A549 (cell line): Measurements from ENCODE around the gene HERC4. TPM values are rescaled to one million over a fixed set of nuclear protein-coding genes. Genes with fewer than 3 reads are reported as not detected.

Source experiments
- ATAC-seq, 2 experiments: fragments of 200-7000 bp in 1 of 2; fragments of >200 bp in 1 of 2; cut with Nextera tagmentation in 1 of 2; cut with Tn5 transposase in 1 of 2; 3 replicates each; pipeline versions ENCODE4 v1.8.0 to v1.9.1; 2018 to 2020; ENCODE audit warnings: mild to moderate bottlenecking in 1 of 2, moderate library complexity in 1 of 2
- CTCF ChIA-PET: fragments of 300-600 bp; sonication (Branson Sonifier 250); formaldehyde crosslinking; extraction: SDS; loops from one replicate; lab custom pipeline; 2021; ENCODE audit warnings: antibody characterized with exemption, inconsistent platforms; lab: Yijun Ruan, JAX
- POLR2A ChIA-PET: fragments of 350-600 bp; formaldehyde crosslinking; extraction: SDS; loops from one replicate; lab custom pipeline; 2021; ENCODE audit warnings: antibody characterized with exemption, inconsistent platforms; lab: Yijun Ruan, JAX
- DNase-seq, 2 experiments: peaks; one replicate each; pipeline versions ENCODE4 v3.0.0 to v3.0.0-alpha.2; 2011 to 2016; ENCODE audit warnings: low read depth in 1 of 2, low spot score in 1 of 2
- FAIRE-seq: peaks from 2 replicates; lab custom pipeline; 2011; peaks lifted over from hg19 to GRCh38; lab: Jason Lieb, UNC
- H3K27ac ChIP-seq, 2 experiments: fragments of >200 bp; sonication (Bioruptor Twin); formaldehyde crosslinking; 3 replicates each; pipeline ENCODE4 v1.5.1; 2016 to 2017
- H3K4me1 ChIP-seq: fragments of >200 bp; sonication (Bioruptor Twin); formaldehyde crosslinking; 3 replicates; pipeline ENCODE4 v1.6.1; 2016
- H3K4me2 ChIP-seq: fragments of >200 bp; sonication (Bioruptor Twin); formaldehyde crosslinking; 3 replicates; pipeline ENCODE4 v1.6.1; 2016
- H3K4me3 ChIP-seq: fragments of >200 bp; sonication (Bioruptor Twin); formaldehyde crosslinking; 3 replicates; pipeline ENCODE4 v1.5.1; 2016
- H3K9me3 ChIP-seq: fragments of >200 bp; sonication (Bioruptor Twin); formaldehyde crosslinking; 3 replicates; pipeline ENCODE4 v1.6.1; 2016
- BHLHE40 ChIP-seq: IDR thresholded peaks from 2 replicates; pipeline ENCODE4 v1.6.1; 2012; ENCODE audit warnings: low read depth, low read length, inconsistent platforms
- EHF ChIP-seq: fragments of 250-450 bp; sonication (Bioruptor Pico); IDR thresholded peaks from 2 replicates; pipeline ENCODE4 v1.5.0; 2020; ENCODE audit warnings: mild to moderate bottlenecking
- ELK1 ChIP-seq: fragments of 150-350 bp; IDR thresholded peaks from 2 replicates; pipeline ENCODE4 v1.6.1; 2014; ENCODE audit warnings: low read depth, mild to moderate bottlenecking, low read length
- FOSB ChIP-seq: fragments of 250-450 bp; sonication (Bioruptor Pico); IDR thresholded peaks from 2 replicates; pipeline ENCODE4 v1.5.0; 2020; ENCODE audit warnings: mild to moderate bottlenecking, moderate library complexity
- FOSL2 ChIP-seq, 2 experiments: fragments of 450-650 bp in 1 of 2; fragments of >200 bp in 1 of 2; sonication (Bioruptor Twin) in 1 of 2; formaldehyde crosslinking; IDR thresholded peaks; 2 replicates each; pipeline versions ENCODE4 v1.5.0 to v1.6.1; 2016 to 2020; ENCODE audit warnings: mild to moderate bottlenecking in 1 of 2, moderate library complexity in 1 of 2
- FOXS1 ChIP-seq: fragments of 250-450 bp; sonication (Bioruptor Pico); IDR thresholded peaks from 2 replicates; pipeline ENCODE4 v1.5.0; 2020; ENCODE audit warnings: mild to moderate bottlenecking, moderate library complexity
- GATA3 ChIP-seq: IDR thresholded peaks from 2 replicates; pipeline ENCODE4 v1.6.1; 2012; ENCODE audit warnings: borderline replicate concordance
- HES2 ChIP-seq: fragments of >200 bp; sonication (Bioruptor Twin); formaldehyde crosslinking; IDR thresholded peaks from 2 replicates; pipeline ENCODE4 v1.6.1; 2016
- HOXB13 ChIP-seq: fragments of 250-450 bp; sonication (Bioruptor Pico); IDR thresholded peaks from 2 replicates; pipeline ENCODE4 v1.5.0; 2020; ENCODE audit warnings: low read depth, mild to moderate bottlenecking, moderate library complexity
- HOXB5 ChIP-seq: fragments of 250-450 bp; sonication (Bioruptor Pico); IDR thresholded peaks from 2 replicates; pipeline ENCODE4 v1.5.0; 2020; ENCODE audit warnings: mild to moderate bottlenecking, moderate library complexity
- JUN ChIP-seq, 2 experiments: fragments of >200 bp; sonication (Bioruptor Twin); formaldehyde crosslinking; IDR thresholded peaks; 2 replicates in 1 of 2; 3 replicates in 1 of 2; pipeline ENCODE4 v1.6.1; 2016 to 2017
- JUNB ChIP-seq: fragments of >200 bp; sonication (Bioruptor Twin); formaldehyde crosslinking; IDR thresholded peaks from 2 replicates; pipeline ENCODE4 v1.6.1; 2016
- KDM5A ChIP-seq: fragments of 200-600 bp; sonication (generic); IDR thresholded peaks from 2 replicates; pipeline ENCODE4 v1.6.1; 2016; ENCODE audit warnings: antibody characterized with exemption, mild to moderate bottlenecking
- MAFK ChIP-seq: fragments of 450-650 bp; IDR thresholded peaks from 2 replicates; pipeline ENCODE4 v1.6.1; 2014; ENCODE audit not compliant: partially characterized antibody
- MYC ChIP-seq: IDR thresholded peaks from 2 replicates; pipeline ENCODE4 v1.6.1; 2012; ENCODE audit warnings: mild to moderate bottlenecking, inconsistent platforms, low read length, improper control_type of control experiment, borderline replicate concordance
- NFE2L2 ChIP-seq: fragments of 150-350 bp; conservative IDR thresholded peaks from 2 replicates; pipeline ENCODE4 v1.6.1; 2014; ENCODE audit warnings: low read length
- POLR2A ChIP-seq: IDR thresholded peaks from 2 replicates; pipeline ENCODE4 v1.6.1; 2012; ENCODE audit warnings: mild to moderate bottlenecking, low read length
- POLR2AphosphoS2 ChIP-seq: conservative IDR thresholded peaks from 2 replicates; pipeline ENCODE4 v1.6.1; 2012; ENCODE audit warnings: low read length, improper control_type of control experiment, inconsistent platforms
- RAD21 ChIP-seq, 2 experiments: fragments of >200 bp in 1 of 2; sonication (Bioruptor Twin) in 1 of 2; formaldehyde crosslinking in 1 of 2; IDR thresholded peaks in 1 of 2; conservative IDR thresholded peaks in 1 of 2; 2 replicates in 1 of 2; 3 replicates in 1 of 2; pipeline ENCODE4 v1.6.1; 2012 to 2018; ENCODE audit warnings: inconsistent platforms in 1 of 2
- RCOR1 ChIP-seq: fragments of 150-350 bp; IDR thresholded peaks from 2 replicates; pipeline ENCODE4 v1.6.1; 2014; ENCODE audit warnings: antibody characterized with exemption, low read length, low read depth
- RNF2 ChIP-seq: fragments of 200-600 bp; sonication (generic); IDR thresholded peaks from 2 replicates; pipeline ENCODE4 v1.6.1; 2016; ENCODE audit warnings: low read depth, mild to moderate bottlenecking, antibody characterized with exemption, moderate library complexity, borderline replicate concordance
- TP53 ChIP-seq: fragments of 250-450 bp; sonication (Bioruptor Pico); IDR thresholded peaks from 2 replicates; pipeline ENCODE4 v1.5.0; 2021; ENCODE audit warnings: mild to moderate bottlenecking, moderate library complexity
- ZFP36 ChIP-seq: fragments of 450-650 bp; IDR thresholded peaks from 2 replicates; pipeline ENCODE4 v1.6.1; 2014; ENCODE audit warnings: borderline replicate concordance; ENCODE audit not compliant: partially characterized antibody
- ZSCAN20 ChIP-seq: fragments of 250-450 bp; sonication (Bioruptor Pico); IDR thresholded peaks from 2 replicates; pipeline ENCODE4 v1.8.0; 2022; ENCODE audit warnings: mild to moderate bottlenecking, moderate library complexity
- WGBS: methylation state at CpG from one replicate; pipeline ENCODE4 v1.1.6; 2017; ENCODE audit errors: missing lambda C conversion rate; 5-methylcytosine and 5-hydroxymethylcytosine counted together
- polyA plus RNA-seq, 4 experiments: library from polyadenylated mRNA; depleted of rRNA in 3 of 4; stranded (reverse); fragments of >200 nt; fragmentation: RNase III in 1 of 4; extraction: RNeasy Plus Mini Kit Qiagen cat#74134 plus additional on column Dnase treatment in 1 of 4; gene quantifications; 2 replicates in 3 of 4; 3 replicates in 1 of 4; pipeline ENCODE4 v1.2.3, GENCODE V29; 2011 to 2017
- TF ChIP-seq, protein P1 (sequence below): fragments of 250-450 bp; sonication (Bioruptor Pico); IDR thresholded peaks from 2 replicates; pipeline ENCODE4 v1.5.0; 2021; ENCODE audit warnings: mild to moderate bottlenecking, moderate library complexity, borderline replicate concordance
- TF ChIP-seq, protein P2 (sequence below): fragments of 200-600 bp; sonication (generic); IDR thresholded peaks from 2 replicates; pipeline ENCODE4 v1.6.1; 2016; ENCODE audit warnings: antibody characterized with exemption, mild to moderate bottlenecking, moderate library complexity

HERC4 gene
- polyA plus RNA-seq, 2 of the 4 experiments (the other 2 are of a cell fraction), result 43.2 to 51.3 TPM

GRCh38 chr10:67976292-67977245 lies 98.5 kb downstream of the HERC4 start:
- CTCF ChIA-PET, result interaction anchor here (0.5 to 1.4 kb wide), 4 partner anchors 12 to 939 kb away, joined by 3 to 4 read pairs (median 4); no protein-coding TSS in a partner anchor
- Histone ChIP-seq H3K27ac (0 out of 6 replicates have a peak overlapping the region, but pooled peaks of 1 of the 2 experiments have one; percentile 3), H3K9me3 (peaks cover 5% of the 10 kb centered on the region), H3K4me3 (no peak overlapping the region)
- 93% methylated on average over 3 of the region's 3 CpGs for WGBS
- TF ChIP-seq EHF (CRISPR knock-in tag), result no peak
- no peak for TF ChIP-seq JUNB
- TF ChIP-seq HES2, result no peak
- TF ChIP-seq ZSCAN20 (CRISPR knock-in tag), result no peak
- TF ChIP-seq HOXB5 (CRISPR knock-in tag), result no peak
- no peak for TF ChIP-seq FOSL2 (IDR thresholded peaks at IDR 0.05)
- TF ChIP-seq FOSL2 (CRISPR knock-in tag; IDR thresholded peaks at IDR 0.05), result no peak
- no peak for TF ChIP-seq RCOR1
- no peak for TF ChIP-seq FOXS1 (CRISPR knock-in tag)
- TF ChIP-seq, protein P1, sequence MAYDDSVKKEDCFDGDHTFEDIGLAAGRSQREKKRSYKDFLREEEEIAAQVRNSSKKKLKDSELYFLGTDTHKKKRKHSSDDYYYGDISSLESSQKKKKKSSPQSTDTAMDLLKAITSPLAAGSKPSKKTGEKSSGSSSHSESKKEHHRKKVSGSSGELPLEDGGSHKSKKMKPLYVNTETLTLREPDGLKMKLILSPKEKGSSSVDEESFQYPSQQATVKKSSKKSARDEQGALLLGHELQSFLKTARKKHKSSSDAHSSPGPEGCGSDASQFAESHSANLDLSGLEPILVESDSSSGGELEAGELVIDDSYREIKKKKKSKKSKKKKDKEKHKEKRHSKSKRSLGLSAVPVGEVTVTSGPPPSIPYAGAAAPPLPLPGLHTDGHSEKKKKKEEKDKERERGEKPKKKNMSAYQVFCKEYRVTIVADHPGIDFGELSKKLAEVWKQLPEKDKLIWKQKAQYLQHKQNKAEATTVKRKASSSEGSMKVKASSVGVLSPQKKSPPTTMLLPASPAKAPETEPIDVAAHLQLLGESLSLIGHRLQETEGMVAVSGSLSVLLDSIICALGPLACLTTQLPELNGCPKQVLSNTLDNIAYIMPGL (CRISPR knock-in tag), result no peak
- no peak for TF ChIP-seq KDM5A
- TF ChIP-seq RAD21 (conservative IDR thresholded peaks at IDR 0.05 in 1 of 2, IDR thresholded peaks at IDR 0.05 in 1 of 2), result no peak
- TF ChIP-seq, all 56 proteins: peak for 0
- FAIRE-seq (no peak), DNase-seq (no peak), ATAC-seq (peak; percentile 30 to 40; a peak in 3 of 6 replicates)
- peaks cover 15% of the 10 kb centered on the region; the same call in 2 of the 3 replicates for H3K4me1 ChIP-seq
- POLR2A ChIA-PET, result no interaction called here
- no peak overlapping the region for H3K4me2 ChIP-seq

GRCh38 chr10:67975871-67976270 lies 99.2 kb downstream of the HERC4 start:
- DNase-seq (no peak), FAIRE-seq (no peak), ATAC-seq (no peak)
- peaks cover 8% of the 10 kb centered on the region for H3K9me3 ChIP-seq
- no peak overlapping the region for H3K4me3 ChIP-seq
- POLR2A ChIA-PET, result no interaction called here
- CTCF ChIA-PET, result no interaction called here
- H3K4me1 ChIP-seq, result peaks cover 12% of the 10 kb centered on the region; the same call in 2 of the 3 replicates
- 93% methylated on average over 1 of the region's 1 CpG for WGBS
- H3K4me2 ChIP-seq, result no peak overlapping the region
- no peak overlapping the region for H3K27ac ChIP-seq
- TF ChIP-seq ZFP36 (no peak), TP53 (CRISPR knock-in tag) (no peak), GATA3 (no peak), FOSB (no peak), RNF2 (no peak), HOXB5 (CRISPR knock-in tag) (no peak), FOSL2 (IDR thresholded peaks at IDR 0.05) (no peak), FOSL2 (CRISPR knock-in tag; IDR thresholded peaks at IDR 0.05) (no peak), MYC (no peak), JUN (IDR thresholded peaks at IDR 0.05) (no peak), POLR2AphosphoS2 (no peak), MAFK (no peak), NFE2L2 (no peak), JUNB (no peak), ZSCAN20 (CRISPR knock-in tag) (no peak), HOXB13 (CRISPR knock-in tag) (no peak), FOXS1 (CRISPR knock-in tag) (no peak), BHLHE40 (no peak), ELK1 (no peak), POLR2A (no peak)
- TF ChIP-seq, protein P2, sequence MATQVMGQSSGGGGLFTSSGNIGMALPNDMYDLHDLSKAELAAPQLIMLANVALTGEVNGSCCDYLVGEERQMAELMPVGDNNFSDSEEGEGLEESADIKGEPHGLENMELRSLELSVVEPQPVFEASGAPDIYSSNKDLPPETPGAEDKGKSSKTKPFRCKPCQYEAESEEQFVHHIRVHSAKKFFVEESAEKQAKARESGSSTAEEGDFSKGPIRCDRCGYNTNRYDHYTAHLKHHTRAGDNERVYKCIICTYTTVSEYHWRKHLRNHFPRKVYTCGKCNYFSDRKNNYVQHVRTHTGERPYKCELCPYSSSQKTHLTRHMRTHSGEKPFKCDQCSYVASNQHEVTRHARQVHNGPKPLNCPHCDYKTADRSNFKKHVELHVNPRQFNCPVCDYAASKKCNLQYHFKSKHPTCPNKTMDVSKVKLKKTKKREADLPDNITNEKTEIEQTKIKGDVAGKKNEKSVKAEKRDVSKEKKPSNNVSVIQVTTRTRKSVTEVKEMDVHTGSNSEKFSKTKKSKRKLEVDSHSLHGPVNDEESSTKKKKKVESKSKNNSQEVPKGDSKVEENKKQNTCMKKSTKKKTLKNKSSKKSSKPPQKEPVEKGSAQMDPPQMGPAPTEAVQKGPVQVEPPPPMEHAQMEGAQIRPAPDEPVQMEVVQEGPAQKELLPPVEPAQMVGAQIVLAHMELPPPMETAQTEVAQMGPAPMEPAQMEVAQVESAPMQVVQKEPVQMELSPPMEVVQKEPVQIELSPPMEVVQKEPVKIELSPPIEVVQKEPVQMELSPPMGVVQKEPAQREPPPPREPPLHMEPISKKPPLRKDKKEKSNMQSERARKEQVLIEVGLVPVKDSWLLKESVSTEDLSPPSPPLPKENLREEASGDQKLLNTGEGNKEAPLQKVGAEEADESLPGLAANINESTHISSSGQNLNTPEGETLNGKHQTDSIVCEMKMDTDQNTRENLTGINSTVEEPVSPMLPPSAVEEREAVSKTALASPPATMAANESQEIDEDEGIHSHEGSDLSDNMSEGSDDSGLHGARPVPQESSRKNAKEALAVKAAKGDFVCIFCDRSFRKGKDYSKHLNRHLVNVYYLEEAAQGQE, result no peak
- TF ChIP-seq, all 56 proteins: peak for 0
